HUES64 (cell line): ENCODE data around the gene KIAA1671.
A peak's percentile ranks its signal among the peaks of the same experiment; 100 is the strongest.

Experiments
- H3K27ac ChIP-seq: 2 replicates; pipeline ENCODE4 v1.7.0; 2013; ENCODE audit warnings: low read depth, low read length, inconsistent platforms
- H3K27me3 ChIP-seq: 2 replicates; pipeline ENCODE4 v1.6.1; 2013; ENCODE audit warnings: mild to moderate bottlenecking, low read length; ENCODE audit not compliant: insufficient read depth
- H3K36me3 ChIP-seq: 2 replicates; pipeline ENCODE4 v1.6.1; 2013; ENCODE audit warnings: mild to moderate bottlenecking, low read length; ENCODE audit not compliant: insufficient read depth
- H3K4me1 ChIP-seq: 2 replicates; pipeline ENCODE4 v1.6.1; 2013; ENCODE audit warnings: mild to moderate bottlenecking, low read length, moderate library complexity; ENCODE audit not compliant: insufficient read depth
- H3K4me3 ChIP-seq: 2 replicates; pipeline ENCODE4 v1.5.1; 2013; ENCODE audit warnings: mild to moderate bottlenecking, low read length, moderate library complexity
- H3K9ac ChIP-seq: 2 replicates; pipeline ENCODE4 v1.6.1; 2013; ENCODE audit warnings: mild to moderate bottlenecking, low read depth, low read length
- H3K9me3 ChIP-seq: 2 replicates; pipeline ENCODE4 v1.6.1; 2013; ENCODE audit warnings: low read depth, low read length; ENCODE audit not compliant: insufficient read depth
- WGBS: fragments of 150-250, 120-280 bp; methylation state at CpG from one replicate; pipeline ENCODE4 v1.1.7; 2013; ENCODE audit warnings: missing lambda C conversion rate; 5-methylcytosine and 5-hydroxymethylcytosine counted together

The KIAA1671 gene

GRCh38 chr22:24937114-24937513 lies 15.4 kb upstream of the KIAA1671 start:
- Histone ChIP-seq H3K9me3 (no peaks in the 10 kb centered on the region), H3K9ac (no peak overlapping the region)
- 61% methylated on average over 2 of the region's 2 CpGs for WGBS

GRCh38 chr22:24938741-24939341 lies 13.7 kb upstream of the KIAA1671 start:
- H3K27ac ChIP-seq = no peak overlapping the region
- H3K36me3 ChIP-seq = no peaks in the 10 kb centered on the region
- WGBS = 38% methylated on average over 11 of the region's 11 CpGs
- H3K9ac ChIP-seq = no peak overlapping the region
- no peaks in the 10 kb centered on the region for H3K27me3 ChIP-seq
- no peak overlapping the region for H3K4me3 ChIP-seq
- peaks cover 4% of the 10 kb centered on the region; the same call in 1 of the 2 replicates for H3K4me1 ChIP-seq
- no peaks in the 10 kb centered on the region for H3K9me3 ChIP-seq

More at GRCh38 chr22:24937114-24937513, 15.4 kb upstream of the KIAA1671 start:
- no peaks in the 10 kb centered on the region for H3K27me3 ChIP-seq
- no peak overlapping the region for H3K27ac ChIP-seq
- no peak overlapping the region for H3K4me3 ChIP-seq
- H3K36me3 ChIP-seq = no peaks in the 10 kb centered on the region
- peaks cover 5% of the 10 kb centered on the region; the same call in 1 of the 2 replicates for H3K4me1 ChIP-seq

GRCh38 chr22:24942301-24942700 lies 10.2 kb upstream of the KIAA1671 start:
- Histone ChIP-seq H3K27ac (no peak overlapping the region), H3K9ac (no peak overlapping the region), H3K36me3 (no peaks in the 10 kb centered on the region), H3K27me3 (no peaks in the 10 kb centered on the region), H3K4me1 (no peaks in the 10 kb centered on the region), H3K9me3 (no peaks in the 10 kb centered on the region), H3K4me3 (no peak overlapping the region)
- 96% methylated on average over 3 of the region's 3 CpGs for WGBS

- 95% methylated on average over 10 of the region's 10 CpGs for WGBS
- H3K4me3 ChIP-seq = no peak overlapping the region
- H3K36me3 ChIP-seq = no peaks in the 10 kb centered on the region
- H3K4me1 ChIP-seq = no peaks in the 10 kb centered on the region; the same call in 1 of the 2 replicates
- no peaks in the 10 kb centered on the region for H3K9me3 ChIP-seq
- H3K9ac ChIP-seq = no peak overlapping the region
- H3K27ac ChIP-seq = no peak overlapping the region
- H3K27me3 ChIP-seq = no peaks in the 10 kb centered on the region
These were observed 8.1 kb upstream of the KIAA1671 start for GRCh38 chr22:24944217-24944937.

GRCh38 chr22:24945430-24945829 lies 7.1 kb upstream of the KIAA1671 start:
- no peak overlapping the region for H3K9ac ChIP-seq
- no peak overlapping the region for H3K27ac ChIP-seq
- peaks cover 7% of the 10 kb centered on the region; the same call in 1 of the 2 replicates for H3K4me1 ChIP-seq
- H3K9me3 ChIP-seq = no peaks in the 10 kb centered on the region
- H3K36me3 ChIP-seq = no peaks in the 10 kb centered on the region
- no peak overlapping the region for H3K4me3 ChIP-seq
- WGBS = 95% methylated on average over 4 of the region's 4 CpGs
- no peaks in the 10 kb centered on the region for H3K27me3 ChIP-seq

GRCh38 chr22:24947383-24947782 lies 5.1 kb upstream of the KIAA1671 start:
- Histone ChIP-seq H3K4me1 (peaks cover 7% of the 10 kb centered on the region; the same call in 1 of the 2 replicates), H3K27ac (no peak overlapping the region), H3K9me3 (no peaks in the 10 kb centered on the region), H3K27me3 (no peaks in the 10 kb centered on the region), H3K9ac (no peak overlapping the region), H3K36me3 (no peaks in the 10 kb centered on the region), H3K4me3 (no peak overlapping the region)
- WGBS = 91% methylated on average over 7 of the region's 7 CpGs

GRCh38 chr22:24947881-24948280 lies 4.6 kb upstream of the KIAA1671 start:
- Histone ChIP-seq H3K36me3 (no peaks in the 10 kb centered on the region), H3K4me3 (no peak overlapping the region), H3K27me3 (no peaks in the 10 kb centered on the region), H3K9me3 (no peaks in the 10 kb centered on the region), H3K9ac (no peak overlapping the region), H3K27ac (no peak overlapping the region), H3K4me1 (peaks cover 7% of the 10 kb centered on the region; the same call in 1 of the 2 replicates)
- 68% methylated on average over 12 of the region's 12 CpGs for WGBS

- H3K9me3 ChIP-seq = no peaks in the 10 kb centered on the region
- no peaks in the 10 kb centered on the region for H3K27me3 ChIP-seq
- H3K4me3 ChIP-seq = no peak overlapping the region
- no peaks in the 10 kb centered on the region for H3K36me3 ChIP-seq
- WGBS = 88% methylated on average over 13 of the region's 13 CpGs
- H3K9ac ChIP-seq = no peak overlapping the region
- H3K27ac ChIP-seq = no peak overlapping the region
- peaks cover 7% of the 10 kb centered on the region; the same call in 1 of the 2 replicates for H3K4me1 ChIP-seq
These were observed 3.9 kb upstream of the KIAA1671 start for GRCh38 chr22:24948356-24949202.

- Histone ChIP-seq H3K36me3 (no peaks in the 10 kb centered on the region), H3K27me3 (no peaks in the 10 kb centered on the region), H3K4me3 (peak overlapping the region; percentile 36), H3K9me3 (no peaks in the 10 kb centered on the region), H3K27ac (no peak overlapping the region), H3K9ac (peak overlapping the region; percentile 2; the same call in 1 of the 2 replicates), H3K4me1 (peaks cover 17% of the 10 kb centered on the region)
- WGBS = 32% methylated on average over 7 of the region's 7 CpGs
These were observed 2.1 kb upstream of the KIAA1671 start for GRCh38 chr22:24950272-24950902.

GRCh38 chr22:24952837-24953383 lies 394 bp downstream of the KIAA1671 start:
- peaks cover 17% of the 10 kb centered on the region for H3K4me1 ChIP-seq
- no peaks in the 10 kb centered on the region for H3K9me3 ChIP-seq
- H3K36me3 ChIP-seq = no peaks in the 10 kb centered on the region
- H3K27ac ChIP-seq = peak overlapping the region; percentile 76
- no peaks in the 10 kb centered on the region for H3K27me3 ChIP-seq
- peak overlapping the region; percentile 97 for H3K9ac ChIP-seq
- H3K4me3 ChIP-seq = peak overlapping the region; percentile 96
- under 1% methylated on average over 35 of the region's 35 CpGs for WGBS
